Measurements from ENCODE around the gene NEK11. TPM values are rescaled to one million over a fixed set of nuclear protein-coding genes. Genes with fewer than 3 reads are reported as not detected.
A peak's percentile ranks its signal among the peaks of the same experiment; 100 is the strongest.

The NEK11 gene
- total RNA-seq, 1 donor from 2014 or later, result 3.8 TPM

GRCh38 chr3:131162516-131162915 lies 135.8 kb downstream of the NEK11 start:
- H3K36me3 ChIP-seq, result no peaks in the 10 kb centered on the region
- H3K27ac ChIP-seq, result no peak overlapping the region
- ATAC-seq (no peak), DNase-seq (no peak)
- TF ChIP-seq, protein P1, sequence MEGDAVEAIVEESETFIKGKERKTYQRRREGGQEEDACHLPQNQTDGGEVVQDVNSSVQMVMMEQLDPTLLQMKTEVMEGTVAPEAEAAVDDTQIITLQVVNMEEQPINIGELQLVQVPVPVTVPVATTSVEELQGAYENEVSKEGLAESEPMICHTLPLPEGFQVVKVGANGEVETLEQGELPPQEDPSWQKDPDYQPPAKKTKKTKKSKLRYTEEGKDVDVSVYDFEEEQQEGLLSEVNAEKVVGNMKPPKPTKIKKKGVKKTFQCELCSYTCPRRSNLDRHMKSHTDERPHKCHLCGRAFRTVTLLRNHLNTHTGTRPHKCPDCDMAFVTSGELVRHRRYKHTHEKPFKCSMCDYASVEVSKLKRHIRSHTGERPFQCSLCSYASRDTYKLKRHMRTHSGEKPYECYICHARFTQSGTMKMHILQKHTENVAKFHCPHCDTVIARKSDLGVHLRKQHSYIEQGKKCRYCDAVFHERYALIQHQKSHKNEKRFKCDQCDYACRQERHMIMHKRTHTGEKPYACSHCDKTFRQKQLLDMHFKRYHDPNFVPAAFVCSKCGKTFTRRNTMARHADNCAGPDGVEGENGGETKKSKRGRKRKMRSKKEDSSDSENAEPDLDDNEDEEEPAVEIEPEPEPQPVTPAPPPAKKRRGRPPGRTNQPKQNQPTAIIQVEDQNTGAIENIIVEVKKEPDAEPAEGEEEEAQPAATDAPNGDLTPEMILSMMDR (IDR thresholded peaks at IDR 0.05), result no peak
- no peaks in the 10 kb centered on the region for H3K9me3 ChIP-seq
- no peaks in the 10 kb centered on the region for H3K27me3 ChIP-seq
- intact Hi-C loops (cut with DNase I), result no loop called here
- H3K4me1 ChIP-seq, result no peaks in the 10 kb centered on the region
- no peak overlapping the region for H3K4me3 ChIP-seq

DNA sequence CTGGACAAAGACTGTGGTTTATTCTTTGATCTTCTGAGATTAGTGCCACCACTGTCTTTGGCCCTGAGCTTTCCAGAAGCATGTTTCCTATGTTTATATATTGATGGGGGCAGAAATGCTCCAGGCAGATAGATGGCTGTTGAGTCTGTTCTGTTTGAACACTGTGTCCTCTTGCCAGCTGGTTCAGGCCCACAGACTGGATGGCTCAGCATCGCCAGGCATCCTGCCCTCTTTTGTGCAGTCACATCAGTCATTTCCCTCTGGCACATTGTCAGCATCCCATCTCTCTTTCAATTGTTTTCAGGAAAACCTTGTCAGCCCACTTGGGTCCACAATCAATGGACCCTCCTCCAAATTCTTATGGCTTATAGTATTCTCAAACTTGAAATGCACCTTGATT lies 141.2 kb downstream of the NEK11 start:
- Histone ChIP-seq H3K4me3 (no peak overlapping the region), H3K4me1 (no peaks in the 10 kb centered on the region), H3K27me3 (no peaks in the 10 kb centered on the region), H3K27ac (no peak overlapping the region), H3K9me3 (no peaks in the 10 kb centered on the region), H3K36me3 (no peaks in the 10 kb centered on the region)
- DNase-seq (no peak), ATAC-seq (no peak)
- TF ChIP-seq, protein P1 (IDR thresholded peaks at IDR 0.05), result no peak
- intact Hi-C loops (cut with DNase I), result no loop called here

- intact Hi-C loops (cut with DNase I), result no loop called here
- no peak for DNase-seq
Observed at GRCh38 chr3:131169331-131169730, 142.7 kb downstream of the NEK11 start.

DNA sequence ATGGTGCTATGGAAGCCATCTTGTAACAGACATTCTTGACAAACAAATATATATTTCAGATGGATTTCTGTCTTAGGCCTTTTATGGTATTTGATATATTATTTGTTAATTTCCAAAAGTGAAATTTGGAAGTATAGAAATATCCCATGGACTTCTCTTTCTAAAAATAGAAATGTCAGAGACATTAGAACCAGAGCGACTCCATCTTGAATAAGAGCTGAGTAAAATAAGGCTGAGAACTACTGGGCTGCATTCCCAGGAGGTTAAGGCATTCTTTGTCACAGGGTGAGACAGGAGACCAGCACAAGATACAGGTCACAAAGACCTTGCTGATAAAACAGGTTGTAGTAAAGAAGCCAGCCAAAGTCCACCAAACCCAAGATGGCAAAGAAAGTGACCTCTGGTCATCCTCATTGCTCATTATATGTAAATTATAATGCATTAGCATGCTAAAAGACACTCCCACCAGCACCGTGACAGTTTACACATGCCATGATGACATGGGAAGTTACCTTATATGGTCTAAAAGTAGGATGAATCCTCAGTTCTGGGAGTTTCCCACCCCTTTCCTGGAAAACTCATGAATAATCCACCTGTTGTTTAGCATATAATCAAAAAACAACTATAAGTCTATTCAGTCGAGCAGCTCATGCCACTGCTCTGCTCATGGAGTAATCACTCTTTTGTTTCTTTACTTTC lies 146.0 kb downstream of the NEK11 start:
- H3K4me3 ChIP-seq, result no peak overlapping the region
- no peaks in the 10 kb centered on the region for H3K36me3 ChIP-seq
- H3K27me3 ChIP-seq, result no peaks in the 10 kb centered on the region
- no peaks in the 10 kb centered on the region for H3K4me1 ChIP-seq
- no peaks in the 10 kb centered on the region for H3K9me3 ChIP-seq
- TF ChIP-seq, protein P1 (IDR thresholded peaks at IDR 0.05), result no peak
- no peak for ATAC-seq
- intact Hi-C loops (cut with DNase I), result no loop called here
- DNase-seq, result no peak
- H3K27ac ChIP-seq, result no peak overlapping the region

More at GRCh38 chr3:131169331-131169730, 142.7 kb downstream of the NEK11 start:
- Histone ChIP-seq H3K36me3 (no peaks in the 10 kb centered on the region), H3K4me3 (no peak overlapping the region), H3K27me3 (no peaks in the 10 kb centered on the region), H3K9me3 (no peaks in the 10 kb centered on the region), H3K27ac (no peak overlapping the region), H3K4me1 (no peaks in the 10 kb centered on the region)
- TF ChIP-seq, protein P1 (IDR thresholded peaks at IDR 0.05), result no peak
- no peak for ATAC-seq

- ATAC-seq (peak; percentile 37), DNase-seq (no peak)
- TF ChIP-seq, protein P1 (IDR thresholded peaks at IDR 0.05), result no peak
- Histone ChIP-seq H3K4me1 (no peaks in the 10 kb centered on the region), H3K36me3 (no peaks in the 10 kb centered on the region), H3K4me3 (no peak overlapping the region), H3K27me3 (no peaks in the 10 kb centered on the region), H3K9me3 (no peaks in the 10 kb centered on the region), H3K27ac (no peak overlapping the region)
- intact Hi-C loops (cut with DNase I), result no loop called here
Observed at GRCh38 chr3:131174752-131175151, 148.1 kb downstream of the NEK11 start.

Data from upper lobe of right lung (tissue), 1 donor.